SW480 (cell line): ENCODE data around the gene TBXAS1.
A peak's percentile ranks its signal among the peaks of the same experiment; 100 is the strongest.
"Not testable (repeated sequence)": the region's sequence is repeated elsewhere in the genome, so short reads cannot be mapped to it uniquely, and the experiment has no call there.

Source experiments
- DNase-seq: peaks from one replicate; pipeline ENCODE4 v3.0.0-alpha.2; 2016; ENCODE audit warnings: low spot score

TBXAS1 gene

DNA sequence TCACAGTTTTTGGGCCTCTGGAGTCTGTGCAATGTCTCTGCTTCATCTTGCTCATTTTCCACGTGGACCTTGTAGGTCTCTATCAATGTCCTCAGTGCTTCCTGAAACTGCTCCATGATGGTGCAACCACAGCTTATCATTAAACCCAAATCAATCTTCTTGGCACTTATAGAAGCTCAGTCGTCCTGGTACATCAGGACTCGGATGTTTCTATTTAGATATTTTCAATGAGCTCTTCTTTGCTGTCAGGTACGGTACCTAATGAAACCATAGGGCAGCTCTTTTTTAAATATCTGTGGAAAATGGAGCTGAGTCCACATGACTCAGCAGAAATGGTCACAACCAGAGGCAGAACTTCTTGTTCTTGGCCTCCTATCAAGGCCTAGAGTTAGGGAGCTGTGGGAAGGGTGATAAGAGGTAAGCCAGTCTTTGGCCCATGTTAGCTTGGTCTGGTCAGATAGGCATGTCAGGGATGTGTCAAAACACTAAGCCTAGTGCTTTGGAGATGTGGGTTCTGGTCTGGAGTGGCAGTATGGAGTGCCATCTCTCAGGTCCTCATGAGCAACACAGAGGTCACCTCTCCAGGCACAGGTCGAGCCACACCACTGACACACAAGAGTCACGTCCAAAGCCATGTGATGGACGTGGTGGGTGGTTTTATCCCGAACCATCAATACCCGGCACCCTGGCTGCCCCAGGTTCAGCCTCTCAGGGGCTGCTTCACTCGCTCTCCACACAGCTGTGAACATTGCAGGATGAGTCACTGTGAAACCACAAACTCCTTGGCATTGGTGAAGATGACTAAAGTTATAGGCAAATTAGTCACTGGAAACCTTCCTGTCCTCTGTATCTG lies 87.0 kb downstream of the TBXAS1 start:
- peak; percentile 81 for DNase-seq

DNA sequence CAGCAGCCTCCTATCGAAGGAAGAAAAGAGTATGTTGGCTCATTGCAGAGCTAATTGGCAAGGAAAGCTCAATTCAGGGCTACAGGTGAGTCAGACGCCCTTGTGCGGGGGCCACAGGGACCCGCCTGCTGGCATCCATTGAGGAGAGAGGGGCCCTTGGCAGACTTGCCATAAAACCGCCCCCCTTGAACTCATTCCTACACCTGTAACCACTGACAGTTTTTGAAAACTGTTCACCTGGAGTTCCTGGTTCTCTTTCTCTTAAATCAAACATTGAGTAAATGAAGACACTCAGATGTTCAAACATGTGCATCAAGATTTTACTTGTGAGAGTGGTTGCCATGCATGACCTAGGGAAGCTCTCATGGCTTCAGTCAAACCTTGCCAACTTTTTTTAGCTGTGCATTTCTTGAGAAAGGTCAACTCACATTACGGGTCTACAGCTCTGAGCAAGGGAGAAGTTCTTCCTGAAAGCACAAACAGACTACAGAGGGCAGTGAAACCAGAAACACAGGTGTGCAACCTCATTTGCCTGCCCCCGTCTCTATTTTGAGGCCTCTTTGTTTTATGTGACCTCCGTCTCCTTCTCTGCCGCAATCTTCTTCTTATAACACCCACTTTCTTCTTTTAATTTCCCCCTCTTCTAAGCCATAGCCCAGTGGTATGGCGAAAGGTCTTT lies 87.8 kb downstream of the TBXAS1 start:
- DNase-seq, result no peak

DNA sequence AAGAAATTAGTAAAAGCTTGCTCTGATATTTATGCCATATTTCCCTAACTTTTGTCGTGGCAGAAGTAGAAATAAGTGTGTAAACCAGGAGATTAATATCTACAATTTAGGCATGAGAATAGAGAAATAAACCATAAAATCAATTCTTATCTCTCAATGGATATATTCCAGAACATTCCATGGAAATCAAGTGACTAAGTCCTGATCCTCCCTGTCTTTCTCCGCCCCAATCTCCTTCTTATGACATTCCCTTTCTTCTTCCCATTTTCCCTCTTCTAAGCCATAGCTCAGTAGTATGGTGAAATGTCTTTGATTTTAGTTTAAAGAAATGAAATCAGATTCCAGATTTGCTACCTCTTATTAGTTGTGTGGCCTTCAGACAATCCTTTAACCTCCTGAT lies 88.8 kb downstream of the TBXAS1 start:
- no peak for DNase-seq

DNA sequence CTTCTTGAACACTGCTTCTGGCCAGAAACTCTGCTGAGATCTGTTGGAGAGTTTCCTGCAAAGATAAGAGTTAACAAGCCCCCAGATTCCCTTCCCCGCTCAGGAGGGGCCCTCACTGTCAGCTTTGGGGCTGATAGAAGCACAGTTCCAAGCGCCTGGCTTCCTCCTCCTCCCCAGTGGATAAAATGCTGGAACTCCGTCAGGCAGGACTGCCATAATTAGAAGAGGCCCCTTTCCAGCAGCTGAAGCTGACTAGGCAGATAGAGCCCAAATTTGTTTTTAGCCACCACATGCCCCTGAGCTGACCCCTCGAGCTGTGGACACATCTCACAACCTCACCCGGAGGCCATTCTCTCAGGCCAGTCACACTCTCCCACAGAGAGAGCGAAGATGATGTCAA lies 89.4 kb downstream of the TBXAS1 start:
- DNase-seq, result no peak

- no peak for DNase-seq
Observed at GRCh38 chr7:139923090-139923489, 94.0 kb downstream of the TBXAS1 start.

DNA sequence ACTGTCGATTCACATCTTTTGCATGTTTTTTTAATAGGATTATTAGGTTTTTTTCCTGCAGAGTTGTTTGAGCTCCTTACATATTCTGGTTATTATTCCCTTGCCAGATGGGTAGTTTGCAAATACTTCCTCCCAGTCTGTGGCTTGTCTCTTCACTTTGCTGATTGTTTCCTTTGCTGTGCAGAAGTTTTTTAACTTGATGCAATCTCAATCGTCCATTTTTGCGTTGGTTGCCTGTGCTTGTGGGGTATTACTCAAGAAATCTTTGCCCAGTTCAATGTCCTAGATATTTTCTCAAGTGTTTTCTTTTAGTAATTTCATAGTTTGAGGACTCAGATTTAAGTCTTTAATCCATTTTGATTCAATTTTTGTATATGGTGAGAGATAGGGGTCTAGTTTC lies 95.4 kb downstream of the TBXAS1 start:
- no peak for DNase-seq

DNA sequence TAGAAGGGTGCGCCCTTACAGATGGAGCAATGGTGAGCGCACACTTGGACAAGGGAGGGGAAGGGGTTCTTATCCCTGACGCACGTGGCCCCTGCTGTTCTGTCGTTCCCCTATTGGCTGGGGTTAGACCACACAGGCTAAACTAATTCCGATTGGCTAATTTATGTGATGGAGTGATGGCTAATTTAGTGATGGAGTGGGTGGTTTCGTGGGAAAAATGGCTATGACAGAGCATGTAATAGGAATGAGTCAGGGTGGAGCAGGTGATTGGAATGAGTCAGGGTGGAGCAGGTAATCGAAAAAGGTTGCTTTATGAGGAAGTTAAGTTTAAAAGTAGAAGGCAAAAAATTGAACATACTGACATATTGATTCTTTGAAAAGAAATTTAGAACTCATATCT lies 100.2 kb downstream of the TBXAS1 start:
- not testable (repeated sequence) for DNase-seq

DNA sequence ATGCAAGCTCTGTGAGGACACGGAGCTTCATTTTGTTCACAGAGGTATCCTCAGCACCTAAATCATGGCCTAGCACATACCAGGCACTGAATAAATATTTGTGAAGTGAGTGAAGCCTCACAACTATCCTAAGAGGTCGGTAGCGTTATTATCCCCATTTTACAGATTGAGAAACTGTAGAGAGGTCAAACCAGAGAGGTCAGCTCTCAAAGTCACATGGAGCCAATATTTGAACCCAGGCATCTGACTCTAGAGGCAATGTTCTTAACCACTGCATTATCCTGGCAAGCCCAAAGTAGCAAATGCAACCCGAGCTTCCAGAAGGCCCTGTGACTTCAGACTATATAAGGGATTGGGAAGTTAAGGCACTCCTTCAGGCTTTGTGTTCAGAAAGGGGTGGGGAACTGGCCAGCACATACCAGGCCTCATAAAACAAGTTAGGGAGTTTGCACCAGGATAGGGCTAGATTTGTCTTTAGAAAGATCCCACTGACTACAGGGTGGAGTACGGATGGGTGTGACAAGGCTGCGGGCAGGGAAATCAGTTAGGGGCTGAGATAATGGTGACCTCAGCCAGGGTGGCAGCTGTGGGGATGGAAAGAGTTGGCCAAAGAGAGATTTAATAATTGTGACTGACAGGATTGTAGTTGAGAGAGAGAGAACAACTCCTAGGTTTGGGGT lies 101.4 kb downstream of the TBXAS1 start:
- DNase-seq, result no peak

DNA sequence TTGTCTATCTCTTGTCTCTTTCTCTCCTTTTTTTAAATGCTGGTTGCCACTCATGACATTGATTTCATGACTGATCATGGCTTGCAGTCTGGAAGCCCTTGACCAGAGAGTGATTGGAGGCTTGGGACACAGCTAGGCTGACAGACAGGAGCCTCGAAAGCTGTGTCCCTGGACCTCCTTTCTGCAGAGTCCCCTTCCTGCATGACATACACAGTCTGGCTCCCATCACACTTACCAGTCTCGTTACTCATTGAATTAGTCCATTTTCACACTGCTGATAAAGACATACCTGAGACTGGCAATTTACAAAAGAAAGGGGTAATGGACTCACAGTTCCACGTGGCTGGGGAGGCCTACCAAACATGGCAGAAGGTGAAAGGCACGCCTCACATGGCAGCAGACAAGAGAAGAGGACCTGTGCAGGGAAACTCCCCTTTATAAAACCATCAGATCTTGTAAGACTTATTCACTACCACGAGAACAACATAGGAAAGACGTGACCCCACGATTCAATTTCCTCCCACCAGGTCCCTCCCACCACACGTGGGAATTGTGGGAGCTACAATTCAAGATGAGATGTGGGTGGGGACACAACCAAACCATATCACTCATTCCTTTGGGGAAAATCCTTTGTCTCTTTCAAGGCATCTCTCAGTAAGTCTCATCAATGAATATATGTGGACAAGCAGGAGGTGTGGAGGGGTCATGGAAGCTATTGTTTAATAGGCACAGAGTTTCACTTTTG lies 102.3 kb downstream of the TBXAS1 start:
- DNase-seq, result no peak

- no peak for DNase-seq
Observed at GRCh38 chr7:139932531-139932930, 103.5 kb downstream of the TBXAS1 start.

- peak; percentile 25 for DNase-seq
Observed at GRCh38 chr7:139936760-139937310, 107.8 kb downstream of the TBXAS1 start.

- no peak for DNase-seq
Observed at GRCh38 chr7:139937715-139938114, 108.7 kb downstream of the TBXAS1 start.

GRCh38 chr7:139940866-139941265 lies 111.8 kb downstream of the TBXAS1 start:
- no peak for DNase-seq

DNA sequence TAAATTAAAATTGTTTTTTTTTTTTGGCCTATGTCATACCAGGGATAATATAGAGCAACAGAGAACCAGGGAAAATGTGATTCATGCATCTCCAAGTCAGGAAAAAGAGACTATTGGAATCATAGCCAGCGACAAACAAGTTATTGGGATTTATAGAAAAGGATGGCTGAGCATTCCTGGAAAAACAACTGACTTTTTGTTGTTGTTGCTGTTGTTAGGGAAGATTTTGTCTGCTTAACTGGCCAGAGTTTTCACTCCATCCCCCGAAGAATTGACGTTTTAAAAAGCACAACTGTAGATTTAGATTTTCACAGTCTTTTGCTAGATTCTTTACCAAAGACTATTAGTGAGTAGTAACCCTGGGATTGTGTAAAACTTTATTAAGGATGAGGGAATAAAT lies 112.4 kb downstream of the TBXAS1 start:
- no peak for DNase-seq

GRCh38 chr7:139941866-139942265 lies 112.8 kb downstream of the TBXAS1 start:
- DNase-seq, result no peak

GRCh38 chr7:139942636-139943035 lies 113.6 kb downstream of the TBXAS1 start:
- DNase-seq, result no peak

- no peak for DNase-seq
Observed at GRCh38 chr7:139943401-139943800, 114.3 kb downstream of the TBXAS1 start.

DNA sequence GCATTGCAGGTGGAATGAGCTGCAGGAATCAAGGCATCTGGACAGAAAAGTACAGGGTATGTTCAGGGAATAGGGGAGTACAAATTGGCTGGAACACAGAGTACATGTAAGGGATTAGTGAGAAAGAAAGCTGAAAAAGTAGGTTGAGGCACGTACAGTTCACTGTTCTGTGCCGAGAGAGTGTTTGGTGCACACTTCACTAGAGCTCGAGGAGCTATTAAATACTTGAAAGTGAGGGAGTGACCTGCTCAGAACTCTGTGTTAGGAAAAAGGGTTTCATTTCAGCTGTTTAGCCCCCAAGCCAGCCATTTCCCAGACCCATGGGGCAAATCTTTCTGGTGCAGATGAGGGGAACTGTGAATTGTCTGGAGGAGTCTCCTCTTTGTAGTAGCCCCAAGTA lies 115.2 kb downstream of the TBXAS1 start:
- DNase-seq, result no peak

GRCh38 chr7:139946533-139946932 lies 117.5 kb downstream of the TBXAS1 start:
- no peak for DNase-seq

- DNase-seq, result no peak
Observed at GRCh38 chr7:139947021-139947420, 118.0 kb downstream of the TBXAS1 start.

DNA sequence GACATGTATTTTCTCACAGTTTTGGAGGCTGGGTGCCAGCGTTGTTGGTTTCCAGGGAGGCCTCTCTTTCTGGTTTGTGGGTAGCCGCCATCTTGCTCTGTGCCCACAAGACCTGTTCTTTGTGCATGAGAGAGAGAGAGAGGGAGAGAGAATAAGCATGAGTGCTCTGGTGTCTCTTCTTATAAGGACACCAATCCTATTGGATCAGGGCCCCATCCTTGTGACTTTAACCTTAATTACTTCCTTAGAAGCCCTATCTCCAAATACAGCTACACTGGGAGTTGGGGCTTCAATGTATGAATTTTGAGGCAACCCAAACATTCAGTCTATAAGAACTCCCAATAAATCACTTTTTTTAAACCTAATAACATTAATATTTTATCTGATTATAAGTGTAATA lies 119.1 kb downstream of the TBXAS1 start:
- DNase-seq, result no peak
